Heart left ventricle (tissue), 16 donors: ENCODE results near the gene GNPDA1. TPM values are rescaled to one million over a fixed set of nuclear protein-coding genes. Genes with fewer than 3 reads are reported as not detected.

Experiments used
- ATAC-seq, 4 donors: fragments of 200-7000 bp; cut with Tn5 transposase; one replicate each; pipeline ENCODE4 v1.9.1; 2020 to 2022; ENCODE audit warnings: moderate library complexity in 4 of 4, mild to moderate bottlenecking in 3 of 4, moderate number of reproducible peaks in 1 of 4
- DNase-seq, 5 donors: peaks; one replicate each; pipeline ENCODE4 v3.0.0-alpha.2; 2020
- H3K27ac ChIP-seq, 12 donors: fragments of 200-600 bp; sonication (generic) in 4 of 12; one replicate each; pipeline versions ENCODE4 v1.5.0 to v1.8.0; 2016 to 2022; ENCODE audit warnings: mild to moderate bottlenecking in 2 of 12
- H3K27me3 ChIP-seq, 9 donors: fragments of 200-600 bp; sonication (generic) in 2 of 9; one replicate each; pipeline versions ENCODE4 v1.5.1 to v1.8.0; 2016 to 2022; ENCODE audit warnings: mild to moderate bottlenecking in 3 of 9
- H3K36me3 ChIP-seq, 9 donors: fragments of 200-600 bp; sonication (generic) in 2 of 9; one replicate each; pipeline versions ENCODE4 v1.5.0 to v1.8.0; 2018 to 2022; ENCODE audit warnings: mild to moderate bottlenecking in 2 of 9
- H3K4me1 ChIP-seq, 12 donors: fragments of 200-600 bp; sonication (generic) in 4 of 12; one replicate each; pipeline versions ENCODE4 v1.5.0 to v1.8.0; 2016 to 2022; ENCODE audit warnings: mild to moderate bottlenecking in 3 of 12
- H3K4me3 ChIP-seq, 12 donors: fragments of 200-600 bp; sonication (generic) in 4 of 12; one replicate each; pipeline versions ENCODE4 v1.5.0 to v1.8.0; 2017 to 2022; ENCODE audit warnings: mild to moderate bottlenecking in 9 of 12, moderate library complexity in 4 of 12
- H3K9me3 ChIP-seq, 12 donors: fragments of 200-600 bp; sonication (generic) in 4 of 12; one replicate each; pipeline versions ENCODE4 v1.5.0 to v1.8.0; 2016 to 2022; ENCODE audit warnings: mild to moderate bottlenecking in 1 of 12
- POLR2A ChIP-seq, 2 donors: fragments of 450-650 bp; IDR thresholded peaks; one replicate each; pipeline ENCODE4 v1.6.1; 2017; ENCODE audit warnings: antibody characterized with exemption in 2 of 2, mild to moderate bottlenecking in 2 of 2, moderate library complexity in 2 of 2
- WGBS, 4 donors: extraction: QIAGEN DNeasy Blood & Tissue Kit in 2 of 4; methylation state at CpG; one replicate each; pipeline versions ENCODE4 v1.1.5 to v1.1.7; 2013 to 2018; 5-methylcytosine and 5-hydroxymethylcytosine counted together
- intact Hi-C, 10 donors: fragments of 100-400 bp; cut with DNase I; formaldehyde crosslinking; loops; one replicate each; pipeline versions ENCODE4 v1.11.1 to v1.14.2; 2022
- long read RNA-seq, 3 donors: library from polyadenylated mRNA; unstranded; transcript quantifications; one replicate each; pipeline ENCODE4 v2.0.0, GENCODE V29; 2020 to 2021
- polyA plus RNA-seq, 2 donors: library from polyadenylated mRNA; stranded (reverse); fragments of 200-250 nt; gene quantifications; one replicate each; pipeline ENCODE4 v1.2.3, GENCODE V29; 2013
- total RNA-seq, 9 donors: library from RNA; depleted of rRNA in 2 of 9; stranded (reverse); fragments of >200 nt in 2 of 9; fragmentation: NEBNext Ultra II Directional in 3 of 9; extraction: Animal tissue kit (Norgen Biotek cat#: 25700) in 3 of 9; gene quantifications; one replicate each; pipeline versions ENCODE4 v1.1.0 to v1.2.4, GENCODE V29; 2016 to 2023
- TF ChIP-seq, protein P1 (sequence below), 12 donors: fragments of 200-600 bp; sonication (generic) in 4 of 12; IDR thresholded peaks; one replicate each; pipeline versions ENCODE4 v1.5.0 to v1.8.0; 2018 to 2022; ENCODE audit warnings: antibody characterized with exemption in 12 of 12, mild to moderate bottlenecking in 5 of 12
- donor health status: ischemic (EF 13 %, LVEDD 7.1; RV severe dilation, severe dysfunction).
- donor health status: healthy with polysubstance abuse.
- donor health status: DM: no; HTN: yes; CAD: no.
- donor health status: DM: no; HTN: no; CAD: no.
- donor health status: ischemic (EF 25% LVEDD 6.9; RV normal size, moderate dysfunction).
- donor health status: ischemic (EF 25% LVEDD 5.7; RV mildly dilated, moderate dysfunction).
- donor health status: healthy.
- donor health status: DM: yes; HTN: yes; CAD: no.
- donor health status: ischemic (EF 35%, LVEDD 5.7; RV mildly dilated, moderate dysfunction).
- donor health status: nonischemic (EF 11% LVEDD 7.7; RV severe dilation, severe dysfunction).
- donor health status: DM: yes; HTN: yes; CAD: no.
- donor health status: PGD.
- donor health status: ischemic (EF 29% LVEDD 5.4; RV normal size, mild dysfunction).
- donor health status: nonischemic (EF 23%, LVEDD 6.1; RV moderate dilation, normal function).

Gene GNPDA1
- total RNA-seq (10 to 100 TPM; 14.1 to 43.0 (median 26.1) TPM), polyA plus RNA-seq (10 to 100 TPM; 13.6 to 16.1 TPM)
- long read RNA-seq, donor 1, transcript GNPDA1-201 (7 exons, 2,273 nt) = major isoform, 29 of 37 reads
- long read RNA-seq, donor 1, partial matches to known transcripts = 1 of 37 reads
- long read RNA-seq, donor 1, other reads (novel, unspliced or antisense) = 2 of 37 reads
- long read RNA-seq, donor 2, transcript GNPDA1-201 (7 exons, 2,273 nt) = major isoform, 69 of 80 reads
- long read RNA-seq, donor 2, partial matches to known transcripts = 3 of 80 reads
- long read RNA-seq, donor 2, other reads (novel, unspliced or antisense) = 4 of 80 reads
- long read RNA-seq, donor 3, transcript GNPDA1-201 (7 exons, 2,273 nt) = major isoform, 20 of 22 reads
- long read RNA-seq, donor 3, partial matches to known transcripts = 1 of 22 reads
- long read RNA-seq, donor 3, other reads (novel, unspliced or antisense) = 0 of 22 reads

DNA sequence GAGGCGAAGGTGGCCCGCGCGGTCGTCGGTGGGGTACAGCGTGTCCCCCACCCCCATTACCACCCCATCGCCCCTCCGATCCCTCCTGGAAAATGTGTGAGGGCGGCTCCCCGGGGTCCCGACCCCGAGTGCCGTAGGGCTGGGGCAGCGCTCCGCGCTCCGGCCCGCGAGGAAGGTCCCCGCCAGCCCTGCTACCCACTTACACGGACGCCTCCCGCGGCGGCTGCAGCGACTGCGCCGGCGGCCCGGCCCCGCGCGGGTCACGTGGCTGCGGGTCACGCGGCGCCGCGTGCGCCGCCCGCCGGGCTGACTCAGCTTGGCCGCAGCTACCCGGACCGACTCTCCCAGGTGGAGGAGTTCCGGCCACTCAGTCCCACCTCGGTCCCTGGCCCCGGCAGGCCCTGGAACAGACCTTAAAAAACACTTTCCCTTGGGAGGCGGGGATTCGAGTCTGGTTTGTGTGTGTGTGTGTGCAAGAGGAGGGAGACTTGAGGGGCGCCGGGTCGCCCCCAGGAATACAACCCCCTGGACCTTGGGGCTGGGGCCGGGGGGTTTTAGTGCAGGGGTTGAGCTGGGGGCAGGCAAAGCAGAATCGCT, at the start of gene GNPDA1:
GNPDA1 (minus strand) TSS at position 236 of the 597 bp plus-strand sequence. CDS start 992 bp downstream, outside the sequence.
- peak; percentile 85 to 90 (median 88) for DNase-seq
- Histone ChIP-seq H3K4me3 (peak within 1 kb of the TSS; percentile 42 to 98 (median 78)), H3K27me3 (no peaks in the 10 kb centered on the region), H3K36me3 (peaks cover 0 to 25% (median 14%) of the 10 kb centered on the region in 9 donors), H3K27ac (peak within 1 kb of the TSS; percentile 47 to 94 (median 85)), H3K4me1 (peaks cover 0 to 53% (median 15%) of the 10 kb centered on the region in 12 donors), H3K9me3 (no peaks in the 10 kb centered on the region)
- peak; percentile 74 to 94 (median 90) for ATAC-seq
- peak in 1 of 2 donors; percentile 39 for TF ChIP-seq POLR2A (IDR thresholded peaks at IDR 0.05)
- TF ChIP-seq, protein P1, sequence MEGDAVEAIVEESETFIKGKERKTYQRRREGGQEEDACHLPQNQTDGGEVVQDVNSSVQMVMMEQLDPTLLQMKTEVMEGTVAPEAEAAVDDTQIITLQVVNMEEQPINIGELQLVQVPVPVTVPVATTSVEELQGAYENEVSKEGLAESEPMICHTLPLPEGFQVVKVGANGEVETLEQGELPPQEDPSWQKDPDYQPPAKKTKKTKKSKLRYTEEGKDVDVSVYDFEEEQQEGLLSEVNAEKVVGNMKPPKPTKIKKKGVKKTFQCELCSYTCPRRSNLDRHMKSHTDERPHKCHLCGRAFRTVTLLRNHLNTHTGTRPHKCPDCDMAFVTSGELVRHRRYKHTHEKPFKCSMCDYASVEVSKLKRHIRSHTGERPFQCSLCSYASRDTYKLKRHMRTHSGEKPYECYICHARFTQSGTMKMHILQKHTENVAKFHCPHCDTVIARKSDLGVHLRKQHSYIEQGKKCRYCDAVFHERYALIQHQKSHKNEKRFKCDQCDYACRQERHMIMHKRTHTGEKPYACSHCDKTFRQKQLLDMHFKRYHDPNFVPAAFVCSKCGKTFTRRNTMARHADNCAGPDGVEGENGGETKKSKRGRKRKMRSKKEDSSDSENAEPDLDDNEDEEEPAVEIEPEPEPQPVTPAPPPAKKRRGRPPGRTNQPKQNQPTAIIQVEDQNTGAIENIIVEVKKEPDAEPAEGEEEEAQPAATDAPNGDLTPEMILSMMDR (IDR thresholded peaks at IDR 0.05) = peak in 5 of 12 donors; percentile 8 to 39 (median 31)
- WGBS, 4 donors = 1% methylated on average over 24 to 58 of the region's 58 CpGs
- intact Hi-C loops = loop anchor here in 7 of 10 donors (2.0 to 10.0 kb wide), 6 partner anchors 94 to 682 kb away; partner anchors contain the start of gene NDFIP1 (in 3 of the 7)

DNA sequence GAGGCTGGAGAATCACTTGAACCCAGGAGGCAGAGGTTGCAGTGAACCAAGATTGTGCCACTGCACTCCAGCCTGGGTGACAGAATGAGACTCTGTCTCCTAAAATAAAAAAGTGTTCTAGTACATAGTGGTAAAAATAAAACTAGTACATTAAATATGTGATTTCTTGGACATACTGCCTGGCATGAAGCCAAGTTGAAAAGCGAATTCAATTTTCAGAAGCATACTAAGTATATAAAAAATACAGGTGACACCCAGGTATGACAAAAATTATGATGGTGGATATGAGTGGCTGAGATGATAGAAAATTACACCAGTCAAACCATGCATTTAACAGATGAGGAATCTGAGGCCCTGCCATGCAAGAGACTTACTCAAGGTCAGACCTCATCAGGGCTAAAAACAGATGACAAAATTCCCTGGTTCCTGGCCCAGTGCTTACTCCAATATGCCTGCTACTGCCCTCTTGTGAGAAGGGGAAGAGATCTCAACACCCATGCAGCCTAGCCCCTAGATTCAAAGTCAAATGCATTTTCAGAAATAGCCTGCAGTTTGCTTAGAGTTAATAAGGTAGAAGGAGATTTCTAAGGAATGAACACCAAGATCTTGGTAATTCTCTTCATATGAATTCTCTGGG, 46.6 kb upstream of the GNPDA1 start:
- Histone ChIP-seq H3K27ac (peak overlapping the region in 4 of 12 donors; percentile 2 to 48 (median 40)), H3K4me3 (no peak overlapping the region), H3K27me3 (no peaks in the 10 kb centered on the region), H3K9me3 (no peaks in the 10 kb centered on the region), H3K36me3 (no peaks in the 10 kb centered on the region), H3K4me1 (peaks cover 0 to 30% (median 16%) of the 10 kb centered on the region in 12 donors)
- TF ChIP-seq, protein P1 (IDR thresholded peaks at IDR 0.05) = peak in 8 of 12 donors; percentile 16 to 47 (median 32)
- TF ChIP-seq POLR2A (IDR thresholded peaks at IDR 0.05) = no peak
- ATAC-seq = peak; percentile 59 to 78 (median 74)
- intact Hi-C loops = loop anchor here in 1 of 10 donors (10.0 kb wide), 1 partner anchor 65 kb away; no protein-coding TSS in a partner anchor
- 80 to 90% (median 86%) methylated on average over 1 of the region's 1 CpG for WGBS, 4 donors
- DNase-seq = peak in 4 of 5 donors; percentile 25 to 53 (median 41)

DNA sequence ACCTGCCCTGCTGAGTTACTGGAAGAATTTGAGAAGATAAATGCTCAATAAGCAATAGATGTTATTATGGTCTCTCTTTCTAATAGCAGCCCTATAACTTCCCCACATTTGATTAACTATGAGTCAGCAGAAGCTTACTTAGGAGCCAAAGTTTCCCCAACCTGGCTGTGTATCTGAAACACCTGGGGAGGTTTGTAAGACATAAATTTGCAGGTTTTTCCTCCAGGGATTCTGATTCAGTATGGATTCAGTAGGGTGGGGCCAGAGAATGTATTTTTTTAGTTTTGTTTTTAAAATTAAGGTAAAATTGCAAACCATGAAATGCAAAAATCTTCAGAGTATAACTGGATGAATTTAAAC, 44.9 kb upstream of the GNPDA1 start:
- TF ChIP-seq POLR2A (IDR thresholded peaks at IDR 0.05) = no peak
- TF ChIP-seq, protein P1 (IDR thresholded peaks at IDR 0.05) = no peak
- Histone ChIP-seq H3K27ac (no peak overlapping the region), H3K4me1 (peaks cover 0 to 36% (median 13%) of the 10 kb centered on the region in 12 donors), H3K27me3 (no peaks in the 10 kb centered on the region), H3K36me3 (no peaks in the 10 kb centered on the region), H3K4me3 (no peak overlapping the region), H3K9me3 (no peaks in the 10 kb centered on the region)
- DNase-seq = no peak
- intact Hi-C loops = loop anchor here in 1 of 10 donors (10.0 kb wide), 1 partner anchor 67 kb away; no protein-coding TSS in a partner anchor
- ATAC-seq = no peak
